Astrocyte (in vitro differentiated cells and primary cell): ENCODE measurements around the gene SH3BP4.

Experiments
- EZH2 ChIP-seq: IDR thresholded peaks from 2 replicates; pipeline ENCODE4 v1.6.1; 2012; ENCODE audit warnings: mild to moderate bottlenecking, low read length, inconsistent platforms; ENCODE audit not compliant: insufficient read depth
- TF ChIP-seq, protein P1 (sequence below): IDR thresholded peaks from 2 replicates; pipeline ENCODE4 v1.5.1; 2011; ENCODE audit warnings: low read depth, mild to moderate bottlenecking, inconsistent platforms, low read length, moderate library complexity; ENCODE audit not compliant: insufficient read depth

DNA sequence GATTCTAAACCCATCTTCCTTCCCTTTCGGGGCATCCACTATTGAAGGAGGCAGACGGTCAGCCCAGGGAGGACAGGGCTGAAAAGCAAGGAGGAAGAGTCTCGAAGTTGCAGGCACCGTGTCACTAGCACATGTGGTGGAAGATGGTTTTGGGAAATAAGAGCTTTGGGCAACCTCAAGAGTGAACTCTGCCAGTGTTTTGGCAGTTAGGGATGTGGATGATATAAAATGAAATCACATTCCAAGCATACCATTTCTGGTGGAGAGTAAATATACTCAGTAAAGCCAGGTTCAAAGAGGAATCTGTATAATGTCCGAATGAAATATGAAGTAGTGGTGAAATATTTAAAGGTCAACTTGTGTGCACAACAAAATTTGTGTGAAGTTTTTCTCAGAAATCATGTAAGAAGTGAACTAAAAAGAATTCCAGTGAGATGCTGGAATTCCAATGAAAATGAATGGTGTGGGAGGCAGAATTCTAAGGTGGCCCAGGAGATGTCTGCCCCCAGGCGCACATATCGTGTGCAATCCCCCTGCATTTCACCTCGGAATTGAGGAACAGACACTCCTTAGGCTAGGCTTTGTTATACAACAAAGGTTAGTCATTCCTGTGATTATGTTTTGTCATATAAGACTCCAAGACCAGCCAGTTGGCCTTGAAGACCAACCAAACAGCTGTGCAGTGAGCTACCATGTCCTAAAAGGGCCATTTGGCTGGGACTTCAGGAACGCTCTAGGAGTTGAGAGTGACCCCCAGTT lies 147.1 kb downstream of the SH3BP4 start:
- TF ChIP-seq, protein P1, sequence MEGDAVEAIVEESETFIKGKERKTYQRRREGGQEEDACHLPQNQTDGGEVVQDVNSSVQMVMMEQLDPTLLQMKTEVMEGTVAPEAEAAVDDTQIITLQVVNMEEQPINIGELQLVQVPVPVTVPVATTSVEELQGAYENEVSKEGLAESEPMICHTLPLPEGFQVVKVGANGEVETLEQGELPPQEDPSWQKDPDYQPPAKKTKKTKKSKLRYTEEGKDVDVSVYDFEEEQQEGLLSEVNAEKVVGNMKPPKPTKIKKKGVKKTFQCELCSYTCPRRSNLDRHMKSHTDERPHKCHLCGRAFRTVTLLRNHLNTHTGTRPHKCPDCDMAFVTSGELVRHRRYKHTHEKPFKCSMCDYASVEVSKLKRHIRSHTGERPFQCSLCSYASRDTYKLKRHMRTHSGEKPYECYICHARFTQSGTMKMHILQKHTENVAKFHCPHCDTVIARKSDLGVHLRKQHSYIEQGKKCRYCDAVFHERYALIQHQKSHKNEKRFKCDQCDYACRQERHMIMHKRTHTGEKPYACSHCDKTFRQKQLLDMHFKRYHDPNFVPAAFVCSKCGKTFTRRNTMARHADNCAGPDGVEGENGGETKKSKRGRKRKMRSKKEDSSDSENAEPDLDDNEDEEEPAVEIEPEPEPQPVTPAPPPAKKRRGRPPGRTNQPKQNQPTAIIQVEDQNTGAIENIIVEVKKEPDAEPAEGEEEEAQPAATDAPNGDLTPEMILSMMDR = no peak
- TF ChIP-seq EZH2 = no peak
